MG63 (cell line): ENCODE data around the gene XKR8. TPM values are rescaled to one million over a fixed set of nuclear protein-coding genes. Genes with fewer than 3 reads are reported as not detected.

Source experiments
- DNase-seq: peaks from one replicate; pipeline ENCODE4 v3.0.0-alpha.2; 2020
- H3K27me3 ChIP-seq: fragments of 250-450 bp; sonication (Bioruptor Pico); 2 replicates; pipeline ENCODE4 v1.5.1; 2020; ENCODE audit warnings: mild to moderate bottlenecking, moderate library complexity
- H3K36me3 ChIP-seq: fragments of 250-450 bp; sonication (Bioruptor Pico); 2 replicates; pipeline ENCODE4 v1.5.1; 2020; ENCODE audit warnings: mild to moderate bottlenecking, moderate library complexity
- H3K4me3 ChIP-seq: fragments of 250-450 bp; sonication (Bioruptor Pico); 2 replicates; pipeline ENCODE4 v1.5.1; 2020; ENCODE audit warnings: mild to moderate bottlenecking, moderate library complexity
- H3K9me3 ChIP-seq: fragments of 250-450 bp; sonication (Bioruptor Pico); 2 replicates; pipeline ENCODE4 v1.5.1; 2020; ENCODE audit warnings: mild to moderate bottlenecking, moderate library complexity
- total RNA-seq: library from RNA; depleted of rRNA; stranded (reverse); fragments of >200 nt; shearing (Covaris generic); gene quantifications from 2 replicates; pipeline ENCODE4 v1.2.3, GENCODE V29; 2014; ENCODE audit warnings: low replicate concordance

XKR8 gene
- total RNA-seq, 1 experiment from 2014 or later = 13.9 TPM

- no peaks in the 10 kb centered on the region for H3K9me3 ChIP-seq
- no peak overlapping the region for H3K4me3 ChIP-seq
- no peak for DNase-seq
- no peaks in the 10 kb centered on the region for H3K27me3 ChIP-seq
- H3K36me3 ChIP-seq = no peaks in the 10 kb centered on the region
Observed at GRCh38 chr1:27945020-27945419, 14.8 kb upstream of the XKR8 start.

- Histone ChIP-seq H3K27me3 (no peaks in the 10 kb centered on the region), H3K9me3 (no peaks in the 10 kb centered on the region), H3K4me3 (no peak overlapping the region), H3K36me3 (no peaks in the 10 kb centered on the region)
- DNase-seq = no peak
Observed at GRCh38 chr1:27949027-27949426, 10.7 kb upstream of the XKR8 start.

GRCh38 chr1:27951396-27951795 lies 8.4 kb upstream of the XKR8 start:
- H3K36me3 ChIP-seq = no peaks in the 10 kb centered on the region
- DNase-seq = no peak
- no peaks in the 10 kb centered on the region for H3K27me3 ChIP-seq
- no peak overlapping the region for H3K4me3 ChIP-seq
- no peaks in the 10 kb centered on the region for H3K9me3 ChIP-seq

GRCh38 chr1:27952147-27952546 lies 7.6 kb upstream of the XKR8 start:
- no peaks in the 10 kb centered on the region for H3K36me3 ChIP-seq
- no peaks in the 10 kb centered on the region for H3K9me3 ChIP-seq
- no peak for DNase-seq
- H3K4me3 ChIP-seq = no peak overlapping the region
- H3K27me3 ChIP-seq = no peaks in the 10 kb centered on the region

- H3K27me3 ChIP-seq = no peaks in the 10 kb centered on the region
- no peaks in the 10 kb centered on the region for H3K9me3 ChIP-seq
- no peak overlapping the region for H3K4me3 ChIP-seq
- H3K36me3 ChIP-seq = no peaks in the 10 kb centered on the region
- DNase-seq = no peak
Observed at GRCh38 chr1:27954186-27954585, 5.6 kb upstream of the XKR8 start.

GRCh38 chr1:27955076-27955475 lies 4.7 kb upstream of the XKR8 start:
- no peaks in the 10 kb centered on the region for H3K9me3 ChIP-seq
- DNase-seq = no peak
- H3K27me3 ChIP-seq = no peaks in the 10 kb centered on the region
- H3K4me3 ChIP-seq = no peak overlapping the region
- H3K36me3 ChIP-seq = no peaks in the 10 kb centered on the region

GRCh38 chr1:27956761-27957160 lies 3.0 kb upstream of the XKR8 start:
- no peaks in the 10 kb centered on the region for H3K36me3 ChIP-seq
- no peak for DNase-seq
- H3K4me3 ChIP-seq = no peak overlapping the region
- H3K27me3 ChIP-seq = no peaks in the 10 kb centered on the region
- H3K9me3 ChIP-seq = no peaks in the 10 kb centered on the region

- no peak overlapping the region for H3K4me3 ChIP-seq
- DNase-seq = no peak
- no peaks in the 10 kb centered on the region for H3K36me3 ChIP-seq
- H3K9me3 ChIP-seq = no peaks in the 10 kb centered on the region
- H3K27me3 ChIP-seq = no peaks in the 10 kb centered on the region
Observed at GRCh38 chr1:27957655-27958054, 2.1 kb upstream of the XKR8 start.

GRCh38 chr1:27958513-27958912 lies 1.3 kb upstream of the XKR8 start:
- no peaks in the 10 kb centered on the region for H3K9me3 ChIP-seq

GRCh38 chr1:27960762-27961645 lies 1.2 kb downstream of the XKR8 start:
- Histone ChIP-seq H3K9me3 (no peaks in the 10 kb centered on the region), H3K36me3 (peaks cover 7% of the 10 kb centered on the region), H3K27me3 (no peaks in the 10 kb centered on the region), H3K4me3 (peak overlapping the region; percentile 56)
- DNase-seq = peak; percentile 81

More at GRCh38 chr1:27958513-27958912, 1.3 kb upstream of the XKR8 start:
- DNase-seq = no peak
- Histone ChIP-seq H3K4me3 (no peak overlapping the region), H3K36me3 (no peaks in the 10 kb centered on the region; the same call in 1 of the 2 replicates), H3K27me3 (no peaks in the 10 kb centered on the region)

GRCh38 chr1:27961646-27962221 lies 2.0 kb downstream of the XKR8 start:
- DNase-seq = peak; percentile 59
- H3K4me3 ChIP-seq = peak overlapping the region; percentile 56
- peaks cover 8% of the 10 kb centered on the region for H3K36me3 ChIP-seq

GRCh38 chr1:27963393-27963792 lies 3.6 kb downstream of the XKR8 start:
- Histone ChIP-seq H3K27me3 (no peaks in the 10 kb centered on the region), H3K4me3 (no peak overlapping the region), H3K9me3 (no peaks in the 10 kb centered on the region), H3K36me3 (peaks cover 21% of the 10 kb centered on the region)
- no peak for DNase-seq

More at GRCh38 chr1:27961646-27962221, 2.0 kb downstream of the XKR8 start:
- Histone ChIP-seq H3K27me3 (no peaks in the 10 kb centered on the region), H3K9me3 (no peaks in the 10 kb centered on the region)

GRCh38 chr1:27966402-27967105 lies 6.8 kb downstream of the XKR8 start:
- H3K36me3 ChIP-seq = peaks cover 32% of the 10 kb centered on the region
- DNase-seq = no peak
- H3K27me3 ChIP-seq = no peaks in the 10 kb centered on the region

GRCh38 chr1:27967106-27967883 lies 7.5 kb downstream of the XKR8 start:
- no peaks in the 10 kb centered on the region for H3K27me3 ChIP-seq
- H3K9me3 ChIP-seq = no peaks in the 10 kb centered on the region
- no peak for DNase-seq
- no peak overlapping the region for H3K4me3 ChIP-seq
- H3K36me3 ChIP-seq = peaks cover 35% of the 10 kb centered on the region

More at GRCh38 chr1:27966402-27967105, 6.8 kb downstream of the XKR8 start:
- Histone ChIP-seq H3K9me3 (no peaks in the 10 kb centered on the region), H3K4me3 (no peak overlapping the region)

GRCh38 chr1:27967884-27968466 lies 8.2 kb downstream of the XKR8 start:
- no peak for DNase-seq
- Histone ChIP-seq H3K9me3 (no peaks in the 10 kb centered on the region), H3K36me3 (peaks cover 35% of the 10 kb centered on the region), H3K27me3 (no peaks in the 10 kb centered on the region), H3K4me3 (no peak overlapping the region)

- no peak overlapping the region for H3K4me3 ChIP-seq
- H3K36me3 ChIP-seq = peaks cover 33% of the 10 kb centered on the region
- DNase-seq = peak; percentile 64
- H3K9me3 ChIP-seq = no peaks in the 10 kb centered on the region
- H3K27me3 ChIP-seq = no peaks in the 10 kb centered on the region
Observed at GRCh38 chr1:27968692-27969091, 8.9 kb downstream of the XKR8 start.
